B cell (primary cell): ENCODE measurements around the gene ZNF106.

Experiments
- CTCF ChIP-seq: fragments of 200-600 bp; IDR thresholded peaks from one replicate; pipeline ENCODE4 v1.8.0; 2022; ENCODE audit warnings: antibody characterized with exemption, mild to moderate bottlenecking
- EZH2 ChIP-seq: IDR thresholded peaks from 2 replicates; pipeline ENCODE4 v1.6.1; 2012; ENCODE audit warnings: borderline replicate concordance, low read depth, mild to moderate bottlenecking, moderate library complexity, low read length; ENCODE audit not compliant: insufficient read depth, poor library complexity, severe bottlenecking

GRCh38 chr15:42465520-42466259 lies 25.3 kb downstream of the ZNF106 start:
- TF ChIP-seq CTCF, result no peak
- TF ChIP-seq EZH2, result no peak
